BE2C (cell line): ENCODE measurements around the gene PRXL2A.

Experiments
- DNase-seq: peaks from one replicate; pipeline ENCODE4 v3.0.0-alpha.2; 2020
- H3K27me3 ChIP-seq: fragments of 250-450 bp; sonication (Bioruptor Pico); 2 replicates; pipeline ENCODE4 v1.5.1; 2020; ENCODE audit warnings: mild to moderate bottlenecking
- H3K36me3 ChIP-seq: fragments of 250-450 bp; sonication (Bioruptor Pico); 2 replicates; pipeline ENCODE4 v1.5.1; 2020; ENCODE audit warnings: mild to moderate bottlenecking
- H3K4me1 ChIP-seq: fragments of 250-450 bp; sonication (Bioruptor Pico); 2 replicates; pipeline ENCODE4 v1.5.1; 2020
- H3K4me3 ChIP-seq: 2 replicates; pipeline ENCODE4 v1.5.1; 2011; ENCODE audit warnings: low read depth, low read length
- H3K9me3 ChIP-seq: fragments of 250-450 bp; sonication (Bioruptor Pico); 2 replicates; pipeline ENCODE4 v1.5.1; 2020
- TF ChIP-seq, protein P1 (sequence below): IDR thresholded peaks from 2 replicates; pipeline ENCODE4 v1.5.1; 2012; ENCODE audit warnings: mild to moderate bottlenecking, low read depth, low read length

PRXL2A gene

DNA sequence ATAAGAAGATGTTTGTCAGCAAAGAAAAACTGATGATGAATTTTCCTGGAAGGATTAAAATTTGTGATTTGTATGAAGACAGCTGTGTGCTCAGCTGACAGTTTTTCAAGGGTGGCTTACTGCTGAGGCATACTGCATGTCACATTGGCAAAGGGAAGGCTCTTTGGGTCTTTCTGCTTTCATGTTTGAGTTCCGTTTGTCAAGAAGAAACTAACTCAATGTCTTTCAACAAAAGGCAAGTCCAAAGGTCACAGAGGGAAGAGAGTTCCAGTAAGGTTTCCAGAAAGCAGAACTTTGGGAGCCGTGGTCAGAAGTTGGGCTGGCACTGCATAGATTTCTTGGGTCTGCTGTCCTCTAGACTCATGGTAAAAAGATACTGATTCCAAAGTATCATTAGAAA lies 34.8 kb upstream of the PRXL2A start:
- no peaks in the 10 kb centered on the region for H3K4me1 ChIP-seq
- no peaks in the 10 kb centered on the region for H3K9me3 ChIP-seq
- TF ChIP-seq, protein P1, sequence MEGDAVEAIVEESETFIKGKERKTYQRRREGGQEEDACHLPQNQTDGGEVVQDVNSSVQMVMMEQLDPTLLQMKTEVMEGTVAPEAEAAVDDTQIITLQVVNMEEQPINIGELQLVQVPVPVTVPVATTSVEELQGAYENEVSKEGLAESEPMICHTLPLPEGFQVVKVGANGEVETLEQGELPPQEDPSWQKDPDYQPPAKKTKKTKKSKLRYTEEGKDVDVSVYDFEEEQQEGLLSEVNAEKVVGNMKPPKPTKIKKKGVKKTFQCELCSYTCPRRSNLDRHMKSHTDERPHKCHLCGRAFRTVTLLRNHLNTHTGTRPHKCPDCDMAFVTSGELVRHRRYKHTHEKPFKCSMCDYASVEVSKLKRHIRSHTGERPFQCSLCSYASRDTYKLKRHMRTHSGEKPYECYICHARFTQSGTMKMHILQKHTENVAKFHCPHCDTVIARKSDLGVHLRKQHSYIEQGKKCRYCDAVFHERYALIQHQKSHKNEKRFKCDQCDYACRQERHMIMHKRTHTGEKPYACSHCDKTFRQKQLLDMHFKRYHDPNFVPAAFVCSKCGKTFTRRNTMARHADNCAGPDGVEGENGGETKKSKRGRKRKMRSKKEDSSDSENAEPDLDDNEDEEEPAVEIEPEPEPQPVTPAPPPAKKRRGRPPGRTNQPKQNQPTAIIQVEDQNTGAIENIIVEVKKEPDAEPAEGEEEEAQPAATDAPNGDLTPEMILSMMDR = no peak
- DNase-seq = no peak
- H3K27me3 ChIP-seq = no peaks in the 10 kb centered on the region
- no peak overlapping the region for H3K4me3 ChIP-seq
- no peaks in the 10 kb centered on the region for H3K36me3 ChIP-seq

DNA sequence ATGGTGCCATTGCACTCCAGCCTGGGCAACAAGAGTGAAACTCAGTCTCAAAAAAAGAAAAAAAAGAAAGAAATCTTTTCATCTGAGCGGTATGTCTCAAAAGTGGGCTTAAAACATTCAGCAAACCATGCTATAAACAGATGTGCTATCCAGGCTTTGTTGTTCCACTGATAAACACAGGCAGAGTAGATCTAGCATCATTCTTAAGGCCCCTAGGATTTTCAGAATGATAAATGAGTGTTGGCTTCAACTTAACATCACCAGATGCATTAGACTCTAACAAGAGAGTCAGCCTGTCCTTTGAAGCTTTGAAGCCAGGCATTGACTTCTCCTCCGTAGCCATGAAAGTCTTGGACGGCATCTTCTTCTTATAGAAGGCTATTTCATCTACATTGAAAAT lies 28.6 kb upstream of the PRXL2A start:
- TF ChIP-seq, protein P1 = no peak
- DNase-seq = no peak

DNA sequence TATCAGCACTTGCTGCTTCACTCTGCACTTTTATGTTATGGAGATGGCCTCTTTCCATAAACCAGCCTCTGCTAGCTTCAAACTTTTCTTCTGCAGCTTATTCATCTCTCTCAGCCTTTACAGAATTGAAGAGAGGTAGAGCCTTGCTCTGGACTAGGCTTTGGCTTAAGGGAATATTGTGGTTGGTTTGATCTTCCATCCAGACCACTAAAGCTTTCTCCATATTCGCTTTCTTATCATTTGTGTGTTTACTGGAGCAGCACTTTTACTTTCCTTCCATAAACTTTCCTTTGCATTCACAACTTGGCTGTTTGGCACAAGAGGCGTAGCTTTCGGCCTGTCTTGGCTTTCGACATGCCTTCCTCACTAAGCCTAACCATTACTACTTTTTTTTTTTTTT lies 28.2 kb upstream of the PRXL2A start:
- TF ChIP-seq, protein P1 = no peak
- Histone ChIP-seq H3K27me3 (no peaks in the 10 kb centered on the region), H3K9me3 (no peaks in the 10 kb centered on the region), H3K4me1 (no peaks in the 10 kb centered on the region), H3K36me3 (no peaks in the 10 kb centered on the region), H3K4me3 (no peak overlapping the region)
- DNase-seq = no peak

More for the DNA sequence above, 28.6 kb upstream of the PRXL2A start:
- H3K4me1 ChIP-seq = no peaks in the 10 kb centered on the region
- no peak overlapping the region for H3K4me3 ChIP-seq
- H3K36me3 ChIP-seq = no peaks in the 10 kb centered on the region
- no peaks in the 10 kb centered on the region for H3K27me3 ChIP-seq
- H3K9me3 ChIP-seq = no peaks in the 10 kb centered on the region

GRCh38 chr10:80382989-80383388 lies 25.4 kb upstream of the PRXL2A start:
- H3K27me3 ChIP-seq = no peaks in the 10 kb centered on the region
- peak; percentile 25 for DNase-seq
- H3K4me1 ChIP-seq = no peaks in the 10 kb centered on the region
- no peak overlapping the region for H3K4me3 ChIP-seq
- no peaks in the 10 kb centered on the region for H3K9me3 ChIP-seq
- H3K36me3 ChIP-seq = no peaks in the 10 kb centered on the region
- TF ChIP-seq, protein P1 = peak; percentile 66

GRCh38 chr10:80390740-80391139 lies 17.6 kb upstream of the PRXL2A start:
- H3K4me1 ChIP-seq = no peaks in the 10 kb centered on the region; the same call in 1 of the 2 replicates
- TF ChIP-seq, protein P1 = no peak
- no peak overlapping the region for H3K4me3 ChIP-seq

GRCh38 chr10:80392250-80392649 lies 16.1 kb upstream of the PRXL2A start:
- no peaks in the 10 kb centered on the region for H3K36me3 ChIP-seq
- no peaks in the 10 kb centered on the region for H3K9me3 ChIP-seq
- no peak for DNase-seq
- no peaks in the 10 kb centered on the region for H3K27me3 ChIP-seq
- no peak overlapping the region for H3K4me3 ChIP-seq
- TF ChIP-seq, protein P1 = no peak
- H3K4me1 ChIP-seq = no peaks in the 10 kb centered on the region; the same call in 1 of the 2 replicates

More at GRCh38 chr10:80390740-80391139, 17.6 kb upstream of the PRXL2A start:
- DNase-seq = no peak
- Histone ChIP-seq H3K36me3 (no peaks in the 10 kb centered on the region), H3K27me3 (no peaks in the 10 kb centered on the region), H3K9me3 (no peaks in the 10 kb centered on the region)
